ACHN (cell line): ENCODE measurements around the gene ANXA4.
"Not testable (repeated sequence)": the region's sequence is repeated elsewhere in the genome, so short reads cannot be mapped to it uniquely, and the experiment has no call there.

Experiments
- DNase-seq: peaks from one replicate; pipeline ENCODE4 v3.0.0-alpha.2; 2015
- in situ Hi-C: cut with HindIII; loops from 2 replicates; pipeline ENCODE4 v1.10.0; 2017; ENCODE audit warnings: low sequenced_read_pairs, low pct_ligation_motif_present, low pct_unique_long_range_greater_than_20kb

The ANXA4 gene

GRCh38 chr2:69717861-69718273, 24.1 kb upstream of the ANXA4 start:
- in situ Hi-C loops, result no loop called here
- DNase-seq, result no peak

GRCh38 chr2:69718338-69718965, 23.5 kb upstream of the ANXA4 start:
- no peak for DNase-seq
- in situ Hi-C loops, result no loop called here

- in situ Hi-C loops, result no loop called here
- DNase-seq, result peak; percentile 15
Observed at GRCh38 chr2:69720404-69720803, 21.5 kb upstream of the ANXA4 start.

- in situ Hi-C loops, result no loop called here
- no peak for DNase-seq
Observed at GRCh38 chr2:69721022-69721421, 20.9 kb upstream of the ANXA4 start.

- in situ Hi-C loops, result no loop called here
- no peak for DNase-seq
Observed at GRCh38 chr2:69723791-69724190, 18.1 kb upstream of the ANXA4 start.

- in situ Hi-C loops, result no loop called here
- DNase-seq, result peak; percentile 81
Observed at GRCh38 chr2:69724540-69725159, 17.3 kb upstream of the ANXA4 start.

GRCh38 chr2:69725706-69726360, 16.1 kb upstream of the ANXA4 start:
- in situ Hi-C loops, result no loop called here
- no peak for DNase-seq

- in situ Hi-C loops, result no loop called here
- DNase-seq, result no peak
Observed at GRCh38 chr2:69729266-69729665, 12.7 kb upstream of the ANXA4 start.

GRCh38 chr2:69729781-69730180, 12.2 kb upstream of the ANXA4 start:
- no peak for DNase-seq
- in situ Hi-C loops, result no loop called here

GRCh38 chr2:69731147-69731970, 10.6 kb upstream of the ANXA4 start:
- no peak for DNase-seq

GRCh38 chr2:69733342-69734034, 8.4 kb upstream of the ANXA4 start:
- DNase-seq, result no peak
- in situ Hi-C loops, result no loop called here

More at GRCh38 chr2:69731147-69731970, 10.6 kb upstream of the ANXA4 start:
- in situ Hi-C loops, result no loop called here

GRCh38 chr2:69734035-69734611, 7.8 kb upstream of the ANXA4 start:
- in situ Hi-C loops, result no loop called here
- DNase-seq, result peak; percentile 20

GRCh38 chr2:69734854-69735544, 6.9 kb upstream of the ANXA4 start:
- no peak for DNase-seq
- in situ Hi-C loops, result no loop called here

GRCh38 chr2:69735686-69736085, 6.2 kb upstream of the ANXA4 start:
- DNase-seq, result no peak
- in situ Hi-C loops, result no loop called here

- DNase-seq, in situ Hi-C loops: not testable (repeated sequence)
Observed at GRCh38 chr2:69738149-69738548, 3.8 kb upstream of the ANXA4 start.

GRCh38 chr2:69740502-69740951, 1.4 kb upstream of the ANXA4 start:
- DNase-seq, result peak; percentile 23
- in situ Hi-C loops, result no loop called here

- peak; percentile 88 for DNase-seq
- in situ Hi-C loops, result no loop called here
Observed at GRCh38 chr2:69741229-69741574, 732 bp upstream of the ANXA4 start.
